H1 (cell line): ENCODE measurements around the gene MTPN. TPM values are rescaled to one million over a fixed set of nuclear protein-coding genes. Genes with fewer than 3 reads are reported as not detected.

Experiments
- CHD7 ChIP-seq: fragments of 300-600 bp; sonication (generic); IDR thresholded peaks from 2 replicates; pipeline ENCODE4 v1.7.1; 2012; ENCODE audit warnings: low read length, moderate library complexity, mild to moderate bottlenecking, inconsistent platforms; ENCODE audit not compliant: insufficient replicate concordance
- polyA plus RNA-seq, 7 experiments: library from polyadenylated mRNA; depleted of rRNA in 3 of 7; stranded (reverse) in 5 of 7; unstranded in 2 of 7; fragments of >200 nt in 5 of 7; fragments of 200-250 nt in 2 of 7; gene quantifications; 1 replicate in 5 of 7; 2 replicates in 1 of 7; 4 replicates in 1 of 7; pipeline versions ENCODE4 v1.2.1 to v1.2.3, GENCODE V29; 2011 to 2013; ENCODE audit warnings: missing spikeins in 2 of 7, mixed read lengths in 2 of 7
- total RNA-seq: library from RNA; stranded (reverse); fragmentation: NEBNext Ultra II Directional; extraction: Animal tissue kit (Norgen Biotek cat#: 25700); gene quantifications from 2 replicates; pipeline ENCODE4 v1.2.1, GENCODE V29; 2021

Gene MTPN
- total and polyA plus RNA-seq, 2 of the 8 experiments (the other 6 are each of a cell fraction or from before 2014, with no cell fraction given), result 33.0 to 101 TPM

DNA sequence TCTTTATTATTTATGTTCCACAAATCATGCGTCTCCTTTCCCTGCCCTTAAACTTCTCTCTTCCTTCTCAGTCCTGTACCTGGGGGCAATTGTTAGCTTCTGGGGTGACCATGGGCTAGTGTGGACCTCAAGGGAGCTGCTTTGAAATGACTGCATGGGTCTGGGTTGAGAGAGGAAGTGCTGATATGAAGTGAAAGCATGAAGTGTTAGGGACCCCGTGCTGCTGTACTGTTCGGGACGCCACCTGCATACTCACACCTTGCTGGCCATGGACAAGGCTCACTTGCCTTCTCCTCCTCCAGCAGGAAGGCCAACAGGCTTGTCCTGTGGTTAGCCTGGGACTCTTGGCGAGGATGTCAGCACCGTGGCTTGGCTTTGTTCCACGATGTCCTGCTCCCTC lies 56.7 kb downstream of the MTPN start (continued):
- TF ChIP-seq CHD7, result no peak
